ENCODE measurements around the gene PPP2R5D. TPM values are rescaled to one million over a fixed set of nuclear protein-coding genes. Genes with fewer than 3 reads are reported as not detected.

The PPP2R5D gene
- total RNA-seq, 1 experiment from 2014 or later, result 52.7 TPM

DNA sequence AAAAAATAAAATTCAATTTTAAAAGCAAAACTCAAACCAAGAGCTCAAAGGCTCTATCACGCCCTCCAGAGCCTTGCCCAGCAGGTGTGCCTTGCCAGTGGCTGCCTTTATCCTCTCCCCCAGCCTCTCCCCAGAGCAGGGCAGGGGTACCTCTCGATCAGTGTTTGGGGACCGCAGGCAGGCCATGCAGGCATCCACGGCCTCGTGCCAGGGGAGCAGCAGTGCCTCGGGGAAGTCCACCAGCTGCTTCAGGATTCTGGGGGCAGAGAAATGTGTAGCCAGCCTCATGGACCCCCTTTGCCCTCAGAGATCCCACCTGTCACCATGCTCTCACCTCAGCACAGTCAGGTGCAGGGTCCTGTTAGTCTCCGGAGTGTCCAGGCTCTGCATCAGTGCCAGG, 63.6 kb downstream of the PPP2R5D start:
- ATAC-seq (no peak), DNase-seq (ENCODE audit: low spot score) (no peak)
- Mint-ChIP-seq H3K36me3 (peaks cover 47% of the 10 kb centered on the region), H3K27me3 (ENCODE audit: low read depth) (no peaks in the 10 kb centered on the region), H3K4me1 (peaks cover 14% of the 10 kb centered on the region), H3K9me3 (no peaks in the 10 kb centered on the region), H3K4me3 (no peak overlapping the region), H3K27ac (no peak overlapping the region)
- TF ChIP-seq, protein P1, sequence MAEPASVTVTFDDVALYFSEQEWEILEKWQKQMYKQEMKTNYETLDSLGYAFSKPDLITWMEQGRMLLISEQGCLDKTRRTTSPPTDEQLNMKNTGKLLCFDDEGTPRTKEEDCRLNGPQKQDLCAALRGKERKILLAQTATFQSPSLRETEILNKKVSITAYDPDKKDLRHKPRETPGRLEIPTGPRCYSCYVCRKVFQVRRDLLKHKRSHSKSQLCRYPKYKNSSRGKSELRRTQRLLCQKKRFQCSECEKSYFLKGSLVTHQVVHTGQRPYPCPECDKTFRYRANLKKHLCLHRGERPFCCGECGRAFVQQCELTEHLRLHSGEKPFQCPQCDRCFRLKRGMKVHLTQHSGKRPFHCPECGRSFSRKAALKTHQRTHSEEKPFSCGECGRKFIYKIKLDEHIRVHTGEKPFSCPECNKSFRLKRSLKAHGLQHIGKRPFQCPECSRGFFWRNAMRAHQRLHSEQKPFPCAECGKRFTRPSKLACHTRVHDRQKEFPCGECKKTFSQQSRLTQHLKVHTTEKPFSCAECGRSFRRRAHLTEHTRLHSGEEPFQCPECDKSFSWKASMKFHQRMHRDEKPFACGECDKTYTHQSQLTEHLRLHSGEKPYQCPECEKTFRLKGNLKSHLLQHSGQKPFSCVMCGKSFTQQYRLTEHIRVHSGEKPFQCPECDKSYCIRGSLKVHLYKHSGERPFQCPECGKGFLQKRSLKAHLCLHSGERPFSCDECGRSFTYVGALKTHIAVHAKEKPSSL (CRISPR knock-in tag; conservative IDR thresholded peaks at IDR 0.05), result no peak
- no peak for TF ChIP-seq FOXP4 (CRISPR knock-in tag; IDR thresholded peaks at IDR 0.05)
- TF ChIP-seq CDX4 (CRISPR knock-in tag; IDR thresholded peaks at IDR 0.05; ENCODE audit: borderline replicate concordance), result no peak
- TF ChIP-seq, protein P2, sequence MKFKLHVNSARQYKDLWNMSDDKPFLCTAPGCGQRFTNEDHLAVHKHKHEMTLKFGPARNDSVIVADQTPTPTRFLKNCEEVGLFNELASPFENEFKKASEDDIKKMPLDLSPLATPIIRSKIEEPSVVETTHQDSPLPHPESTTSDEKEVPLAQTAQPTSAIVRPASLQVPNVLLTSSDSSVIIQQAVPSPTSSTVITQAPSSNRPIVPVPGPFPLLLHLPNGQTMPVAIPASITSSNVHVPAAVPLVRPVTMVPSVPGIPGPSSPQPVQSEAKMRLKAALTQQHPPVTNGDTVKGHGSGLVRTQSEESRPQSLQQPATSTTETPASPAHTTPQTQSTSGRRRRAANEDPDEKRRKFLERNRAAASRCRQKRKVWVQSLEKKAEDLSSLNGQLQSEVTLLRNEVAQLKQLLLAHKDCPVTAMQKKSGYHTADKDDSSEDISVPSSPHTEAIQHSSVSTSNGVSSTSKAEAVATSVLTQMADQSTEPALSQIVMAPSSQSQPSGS (CRISPR knock-in tag; IDR thresholded peaks at IDR 0.05; ENCODE audit: borderline replicate concordance, low read depth), result no peak
- no peak for TF ChIP-seq ATF1 (CRISPR knock-in tag; IDR thresholded peaks at IDR 0.05)
- TF ChIP-seq CREB1 (CRISPR knock-in tag; IDR thresholded peaks at IDR 0.05), result no peak
- no peak for TF ChIP-seq GRHL2 (CRISPR knock-in tag; IDR thresholded peaks at IDR 0.05; ENCODE audit: insufficient replicate concordance, severe bottlenecking)
- TF ChIP-seq TEAD4 (CRISPR knock-in tag; IDR thresholded peaks at IDR 0.05), result no peak
- TF ChIP-seq PRRX2 (CRISPR knock-in tag; IDR thresholded peaks at IDR 0.05), result no peak
- TF ChIP-seq, protein P3, sequence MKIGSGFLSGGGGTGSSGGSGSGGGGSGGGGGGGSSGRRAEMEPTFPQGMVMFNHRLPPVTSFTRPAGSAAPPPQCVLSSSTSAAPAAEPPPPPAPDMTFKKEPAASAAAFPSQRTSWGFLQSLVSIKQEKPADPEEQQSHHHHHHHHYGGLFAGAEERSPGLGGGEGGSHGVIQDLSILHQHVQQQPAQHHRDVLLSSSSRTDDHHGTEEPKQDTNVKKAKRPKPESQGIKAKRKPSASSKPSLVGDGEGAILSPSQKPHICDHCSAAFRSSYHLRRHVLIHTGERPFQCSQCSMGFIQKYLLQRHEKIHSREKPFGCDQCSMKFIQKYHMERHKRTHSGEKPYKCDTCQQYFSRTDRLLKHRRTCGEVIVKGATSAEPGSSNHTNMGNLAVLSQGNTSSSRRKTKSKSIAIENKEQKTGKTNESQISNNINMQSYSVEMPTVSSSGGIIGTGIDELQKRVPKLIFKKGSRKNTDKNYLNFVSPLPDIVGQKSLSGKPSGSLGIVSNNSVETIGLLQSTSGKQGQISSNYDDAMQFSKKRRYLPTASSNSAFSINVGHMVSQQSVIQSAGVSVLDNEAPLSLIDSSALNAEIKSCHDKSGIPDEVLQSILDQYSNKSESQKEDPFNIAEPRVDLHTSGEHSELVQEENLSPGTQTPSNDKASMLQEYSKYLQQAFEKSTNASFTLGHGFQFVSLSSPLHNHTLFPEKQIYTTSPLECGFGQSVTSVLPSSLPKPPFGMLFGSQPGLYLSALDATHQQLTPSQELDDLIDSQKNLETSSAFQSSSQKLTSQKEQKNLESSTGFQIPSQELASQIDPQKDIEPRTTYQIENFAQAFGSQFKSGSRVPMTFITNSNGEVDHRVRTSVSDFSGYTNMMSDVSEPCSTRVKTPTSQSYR (CRISPR knock-in tag; IDR thresholded peaks at IDR 0.05), result no peak
- TF ChIP-seq HMGA2 (CRISPR knock-in tag; IDR thresholded peaks at IDR 0.05), result no peak
- no peak for TF ChIP-seq SOX15 (CRISPR knock-in tag; IDR thresholded peaks at IDR 0.05)
- TF ChIP-seq, protein P4, sequence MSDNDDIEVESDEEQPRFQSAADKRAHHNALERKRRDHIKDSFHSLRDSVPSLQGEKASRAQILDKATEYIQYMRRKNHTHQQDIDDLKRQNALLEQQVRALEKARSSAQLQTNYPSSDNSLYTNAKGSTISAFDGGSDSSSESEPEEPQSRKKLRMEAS (CRISPR knock-in tag; IDR thresholded peaks at IDR 0.05), result no peak
- TF ChIP-seq FOXP1 (CRISPR knock-in tag; IDR thresholded peaks at IDR 0.05; ENCODE audit: borderline replicate concordance), result no peak
- TF ChIP-seq, protein P5, sequence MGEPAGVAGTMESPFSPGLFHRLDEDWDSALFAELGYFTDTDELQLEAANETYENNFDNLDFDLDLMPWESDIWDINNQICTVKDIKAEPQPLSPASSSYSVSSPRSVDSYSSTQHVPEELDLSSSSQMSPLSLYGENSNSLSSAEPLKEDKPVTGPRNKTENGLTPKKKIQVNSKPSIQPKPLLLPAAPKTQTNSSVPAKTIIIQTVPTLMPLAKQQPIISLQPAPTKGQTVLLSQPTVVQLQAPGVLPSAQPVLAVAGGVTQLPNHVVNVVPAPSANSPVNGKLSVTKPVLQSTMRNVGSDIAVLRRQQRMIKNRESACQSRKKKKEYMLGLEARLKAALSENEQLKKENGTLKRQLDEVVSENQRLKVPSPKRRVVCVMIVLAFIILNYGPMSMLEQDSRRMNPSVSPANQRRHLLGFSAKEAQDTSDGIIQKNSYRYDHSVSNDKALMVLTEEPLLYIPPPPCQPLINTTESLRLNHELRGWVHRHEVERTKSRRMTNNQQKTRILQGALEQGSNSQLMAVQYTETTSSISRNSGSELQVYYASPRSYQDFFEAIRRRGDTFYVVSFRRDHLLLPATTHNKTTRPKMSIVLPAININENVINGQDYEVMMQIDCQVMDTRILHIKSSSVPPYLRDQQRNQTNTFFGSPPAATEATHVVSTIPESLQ (CRISPR knock-in tag; IDR thresholded peaks at IDR 0.05), result no peak
- no peak for TF ChIP-seq NFATC4 (CRISPR knock-in tag; IDR thresholded peaks at IDR 0.05)
- TF ChIP-seq, protein P6, sequence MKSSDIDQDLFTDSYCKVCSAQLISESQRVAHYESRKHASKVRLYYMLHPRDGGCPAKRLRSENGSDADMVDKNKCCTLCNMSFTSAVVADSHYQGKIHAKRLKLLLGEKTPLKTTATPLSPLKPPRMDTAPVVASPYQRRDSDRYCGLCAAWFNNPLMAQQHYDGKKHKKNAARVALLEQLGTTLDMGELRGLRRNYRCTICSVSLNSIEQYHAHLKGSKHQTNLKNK (CRISPR knock-in tag; IDR thresholded peaks at IDR 0.05), result no peak
- POLR2A ChIA-PET, result no interaction called here
- CTCF ChIA-PET, result interaction anchor here (1.9 kb wide), 1 partner anchor 95 kb away, joined by 7 read pairs; no protein-coding TSS in a partner anchor

Data from WTC11 (cell line).